Skeletal muscle cell (primary cell): Measurements from ENCODE around the gene FAM120B.

Experiments
- DNase-seq: peaks from one replicate; pipeline ENCODE4 v3.0.0-alpha.2; 2010; ENCODE audit warnings: low read depth
- H3K4me3 ChIP-seq: 2 replicates; pipeline ENCODE4 v1.5.1; 2011; ENCODE audit warnings: low read depth, mild to moderate bottlenecking, control low read depth, low read length, moderate library complexity

Gene FAM120B

DNA sequence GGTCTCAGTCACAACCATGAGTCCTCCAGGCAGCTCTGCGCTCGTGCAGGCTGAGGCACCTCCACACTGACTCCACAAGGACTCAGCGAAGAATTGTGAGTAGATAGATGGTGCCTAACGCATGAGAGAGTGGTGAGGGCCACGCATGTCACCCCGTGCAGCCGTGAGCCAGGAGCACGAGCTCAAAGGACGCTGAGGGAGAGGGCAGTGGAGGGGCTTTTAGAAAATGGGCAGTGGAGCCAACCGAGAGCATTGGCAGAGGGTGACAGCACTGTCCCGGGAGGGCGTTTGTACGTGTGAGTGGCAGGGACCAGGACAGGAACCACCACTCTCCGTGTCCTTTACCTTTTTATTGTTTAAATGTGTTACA lies 141.0 kb downstream of the FAM120B start:
- no peak for DNase-seq
- no peak overlapping the region for H3K4me3 ChIP-seq

DNA sequence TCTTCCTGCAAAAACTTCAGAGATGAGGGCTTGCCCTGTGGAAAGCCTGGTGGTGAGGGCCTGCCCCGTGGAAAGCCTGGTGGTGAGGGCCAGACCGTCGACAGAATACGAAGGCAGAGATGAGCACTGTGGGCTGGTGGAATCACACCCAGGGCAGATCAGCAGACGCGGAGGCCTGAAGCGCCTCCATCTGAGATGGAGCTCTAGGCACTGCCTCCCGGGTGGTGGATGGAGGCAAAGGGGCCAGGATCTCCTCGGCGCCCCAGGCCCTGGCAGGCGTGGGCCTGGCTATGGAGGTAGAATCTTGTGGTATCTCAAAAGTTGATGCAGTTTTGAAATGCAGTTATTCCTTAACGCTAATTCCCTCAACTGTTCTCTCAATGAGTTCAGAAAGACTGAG lies 141.8 kb downstream of the FAM120B start:
- DNase-seq: no peak
- H3K4me3 ChIP-seq: no peak overlapping the region

GRCh38 chr6:170448751-170449630 lies 142.4 kb downstream of the FAM120B start:
- DNase-seq: no peak
- no peak overlapping the region for H3K4me3 ChIP-seq

- H3K4me3 ChIP-seq: no peak overlapping the region
- no peak for DNase-seq
Observed at GRCh38 chr6:170449835-170450753, 143.5 kb downstream of the FAM120B start.

DNA sequence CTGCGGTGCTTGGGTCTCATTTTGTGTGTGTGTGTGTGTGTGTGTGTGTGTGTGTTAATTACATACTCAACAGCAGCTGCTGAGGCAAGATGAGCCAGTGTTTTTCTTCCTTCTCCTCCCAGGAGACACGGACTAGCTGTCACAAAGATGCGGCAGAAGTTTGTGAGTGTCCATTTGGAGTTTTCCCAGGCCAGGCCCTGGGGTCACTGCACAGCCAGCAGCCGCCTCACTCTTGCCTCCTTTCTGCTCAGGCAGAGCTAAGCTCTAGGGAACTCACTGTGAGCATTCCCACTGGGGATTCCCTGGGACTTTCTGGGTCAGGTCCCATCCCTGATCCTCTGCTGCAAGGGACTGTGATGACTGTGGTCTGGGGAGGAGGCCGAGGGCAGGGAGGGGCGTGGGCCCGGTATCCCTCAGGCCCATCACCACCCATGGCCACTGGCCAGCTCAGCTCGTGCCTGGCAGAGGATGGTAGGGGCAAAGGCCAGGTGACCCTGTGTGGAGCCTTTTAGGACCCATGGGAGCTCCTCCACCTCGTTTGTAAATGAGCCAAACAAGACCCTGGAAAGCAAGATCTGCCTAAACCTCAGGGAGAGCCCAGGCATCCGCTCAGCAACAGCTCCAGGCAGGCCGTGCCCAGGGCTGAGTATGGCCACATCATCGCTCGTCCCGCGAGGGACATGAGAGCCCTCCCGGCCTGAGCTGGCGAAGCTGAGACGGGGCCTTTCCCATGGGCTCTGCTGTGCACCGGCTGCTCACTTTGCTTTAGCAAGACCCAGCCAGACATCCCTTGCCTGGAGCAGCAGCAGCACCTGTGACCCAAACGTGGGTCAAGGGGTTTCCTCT lies 144.6 kb downstream of the FAM120B start:
- DNase-seq: no peak
- H3K4me3 ChIP-seq: no peak overlapping the region

DNA sequence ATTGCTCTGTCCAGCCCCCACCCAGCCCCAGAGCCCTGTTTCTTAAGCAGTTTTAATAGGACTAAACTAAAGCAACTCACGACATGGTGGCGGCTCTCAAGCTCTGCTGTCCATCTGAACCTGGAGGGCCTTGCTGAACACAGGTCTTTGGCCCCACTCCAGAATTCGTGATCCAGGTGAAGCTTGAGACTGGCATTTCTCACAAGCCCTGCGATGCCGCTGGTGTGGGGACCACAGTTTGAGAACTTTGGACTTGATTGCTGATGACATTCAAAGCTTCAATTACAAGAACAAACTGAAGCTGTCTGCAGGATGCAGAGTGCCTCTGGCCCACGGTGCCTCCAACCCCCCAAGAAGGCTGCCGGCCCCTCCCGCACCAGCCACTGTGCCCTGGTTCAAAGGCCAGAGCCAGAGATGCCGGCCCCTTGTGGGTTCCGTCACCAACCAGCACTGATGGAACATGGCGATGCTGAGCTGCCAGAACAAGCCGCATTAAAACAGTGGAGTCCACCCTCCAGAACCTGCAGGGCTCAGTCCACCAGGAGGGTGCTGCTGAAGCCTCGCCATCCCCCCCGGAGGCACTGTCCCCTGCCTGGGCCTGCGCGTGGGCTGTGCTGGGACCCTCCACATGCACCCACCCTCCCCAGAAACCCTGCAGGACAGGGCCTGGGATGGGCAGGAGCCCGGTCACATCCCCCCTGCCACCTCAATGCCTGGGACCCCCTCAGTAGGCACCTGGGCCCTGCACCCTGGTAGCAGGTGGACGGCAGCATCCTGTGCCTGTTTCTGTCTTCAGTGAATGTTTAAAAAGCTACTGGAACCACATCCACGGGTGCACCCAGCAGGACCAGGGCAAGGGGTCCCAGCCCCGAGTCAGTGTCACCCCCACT lies 145.4 kb downstream of the FAM120B start:
- H3K4me3 ChIP-seq: no peak overlapping the region
- no peak for DNase-seq

DNA sequence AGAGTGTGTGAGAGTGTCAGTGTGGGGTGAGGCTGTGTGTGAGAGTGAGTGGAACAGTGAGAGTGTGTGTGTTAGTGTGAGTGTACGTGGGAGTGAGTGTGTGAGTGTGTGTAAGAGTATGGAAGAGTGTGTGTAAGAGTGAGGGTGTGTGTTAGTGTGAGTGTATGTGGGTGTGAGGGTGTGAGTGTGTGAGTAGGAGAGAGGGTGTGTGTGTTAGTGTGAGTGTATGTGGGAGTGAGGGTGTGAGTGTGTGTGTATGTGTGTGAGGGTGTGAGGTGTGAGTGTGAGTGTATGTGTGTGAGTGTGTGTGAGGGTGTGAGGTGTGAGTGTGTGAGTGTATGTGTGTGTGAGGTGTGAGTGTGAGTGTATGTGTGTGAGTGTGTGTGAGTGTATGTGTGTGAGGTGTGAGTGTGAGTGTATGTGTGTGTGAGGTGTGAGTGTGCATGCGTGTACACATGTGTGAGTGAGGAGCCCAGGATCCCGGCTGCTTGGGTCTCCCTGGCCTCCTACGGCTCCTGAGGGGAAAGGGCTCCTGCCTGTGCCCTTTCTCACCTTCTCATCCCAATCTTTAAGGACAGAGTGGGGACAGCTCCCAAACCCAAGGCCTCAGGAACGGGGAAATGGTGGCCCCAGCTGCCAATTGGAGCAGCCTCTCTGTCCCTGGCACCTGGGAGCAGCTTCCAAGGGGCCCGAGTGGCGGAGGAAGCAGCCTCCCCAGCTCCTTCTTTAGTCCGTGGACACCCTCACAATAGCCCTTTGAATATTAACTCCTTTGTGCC lies 146.4 kb downstream of the FAM120B start:
- no peak for DNase-seq
- H3K4me3 ChIP-seq: no peak overlapping the region

DNA sequence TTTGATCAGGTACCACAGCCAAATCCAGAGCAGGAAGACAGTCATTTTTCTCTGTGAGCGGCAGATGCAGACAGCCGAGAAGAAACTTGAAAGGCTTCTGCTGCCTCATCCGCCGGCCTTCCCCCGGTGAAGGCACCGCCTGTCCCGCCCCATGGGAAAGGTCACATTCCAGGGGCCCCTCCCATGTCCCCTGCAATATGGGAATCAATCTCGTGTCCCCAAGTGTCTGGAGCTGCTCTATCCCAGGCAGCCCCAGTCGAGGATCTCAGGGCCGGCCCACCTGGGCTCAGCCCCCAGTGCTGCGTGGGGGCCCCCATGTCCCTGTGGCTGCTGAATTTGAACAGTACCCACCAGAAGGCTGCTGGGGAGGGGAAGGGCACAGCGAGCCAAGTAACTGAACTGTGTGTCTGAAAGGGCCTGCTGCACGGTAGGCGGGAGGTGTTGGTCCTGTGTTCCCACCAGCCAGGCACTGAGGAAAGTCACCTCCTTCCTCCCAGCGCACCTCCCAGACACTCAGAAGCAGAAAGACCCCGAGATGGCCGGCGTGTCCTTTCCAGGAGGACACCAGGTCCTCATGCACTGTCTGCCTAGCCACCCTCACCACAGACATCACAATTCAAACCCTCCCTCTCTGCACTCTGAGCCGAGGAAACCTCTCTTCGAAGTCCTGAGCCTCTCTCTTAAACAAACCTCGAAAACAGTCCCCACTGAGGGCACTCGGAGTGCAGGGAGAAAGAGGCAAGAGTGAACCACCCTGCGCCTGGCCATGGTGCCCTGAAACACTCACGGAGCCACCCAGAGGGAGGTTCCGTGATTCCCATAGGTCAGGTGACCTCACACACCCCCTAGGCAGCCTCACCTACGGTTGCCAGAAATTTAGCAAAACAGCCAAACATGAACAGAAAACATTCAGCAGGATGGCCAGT lies 147.3 kb downstream of the FAM120B start:
- no peak overlapping the region for H3K4me3 ChIP-seq
- no peak for DNase-seq

- no peak overlapping the region for H3K4me3 ChIP-seq
- no peak for DNase-seq
Observed at GRCh38 chr6:170454512-170455285, 148.1 kb downstream of the FAM120B start.

GRCh38 chr6:170455335-170455979 lies 148.9 kb downstream of the FAM120B start:
- no peak overlapping the region for H3K4me3 ChIP-seq
- no peak for DNase-seq

DNA sequence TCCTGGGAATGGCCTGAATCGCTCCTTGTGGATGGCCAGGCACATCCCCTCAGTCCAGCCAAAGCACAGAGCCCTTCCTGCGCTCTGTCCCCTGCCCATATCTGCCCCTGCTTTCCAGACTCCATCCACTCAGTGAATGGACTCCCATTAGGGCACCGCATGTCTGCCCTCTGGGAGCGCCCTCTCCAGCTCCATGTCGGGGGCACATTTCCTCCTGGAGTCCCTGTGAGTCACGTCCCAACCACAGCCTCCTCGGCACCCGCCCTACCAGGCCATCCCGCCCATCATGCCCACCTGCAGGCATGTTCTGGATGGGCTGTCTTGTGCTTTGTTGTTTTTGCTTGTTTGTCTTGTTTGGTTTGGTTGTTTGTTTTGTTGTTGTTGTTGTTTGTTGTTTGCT lies 149.8 kb downstream of the FAM120B start:
- no peak for DNase-seq
- no peak overlapping the region for H3K4me3 ChIP-seq
